Inflammatory macrophage (primary cell): ENCODE results near the gene CLTCL1.
A peak's percentile ranks its signal among the peaks of the same experiment; 100 is the strongest.

Experiments used
- DNase-seq, 2 donors: peaks; one replicate each; pipeline ENCODE4 v3.0.0-alpha.2; 2020 to 2022

The CLTCL1 gene

DNA sequence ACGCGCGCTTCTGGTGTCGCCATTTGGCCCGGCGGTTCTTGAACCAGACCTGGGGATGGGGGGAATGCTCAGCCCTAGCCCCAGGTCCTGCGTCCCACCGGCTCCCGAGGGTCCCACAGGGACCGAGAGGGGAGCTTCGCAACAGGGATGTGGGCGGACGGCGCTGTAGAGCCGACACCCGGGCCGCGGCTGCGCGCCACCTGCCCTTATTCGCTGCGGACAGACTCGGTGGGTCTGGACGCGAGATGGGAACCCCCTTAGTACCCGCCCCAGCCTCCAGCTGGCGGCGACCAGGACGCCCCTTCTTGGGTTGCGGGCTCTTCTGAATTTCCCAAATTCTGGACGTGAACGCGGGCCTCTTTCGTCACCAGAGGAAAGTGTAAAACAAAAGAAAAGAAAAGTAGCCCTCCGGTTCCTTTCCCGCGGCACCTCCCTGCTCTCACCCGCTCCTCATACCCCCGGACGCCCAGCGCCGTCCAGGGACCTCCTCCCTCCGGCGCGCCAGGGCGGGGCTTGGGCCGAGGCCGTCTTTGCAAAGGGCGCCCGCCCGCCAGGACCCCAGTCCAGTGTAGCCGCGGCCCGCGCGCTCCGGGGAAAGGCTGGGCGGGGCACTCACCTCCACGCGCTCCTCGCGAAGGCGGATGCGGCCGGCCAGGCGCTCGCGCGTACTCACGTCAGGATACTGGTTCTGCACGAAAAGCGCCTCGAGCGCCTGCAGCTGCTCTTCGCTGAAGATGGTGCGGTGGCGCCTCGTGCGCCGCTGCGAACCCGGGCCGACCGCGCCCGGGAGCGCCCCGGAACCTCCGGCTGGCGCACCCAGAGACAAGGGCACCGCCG lies 142.3 kb downstream of the CLTCL1 start:
- no peak for DNase-seq

DNA sequence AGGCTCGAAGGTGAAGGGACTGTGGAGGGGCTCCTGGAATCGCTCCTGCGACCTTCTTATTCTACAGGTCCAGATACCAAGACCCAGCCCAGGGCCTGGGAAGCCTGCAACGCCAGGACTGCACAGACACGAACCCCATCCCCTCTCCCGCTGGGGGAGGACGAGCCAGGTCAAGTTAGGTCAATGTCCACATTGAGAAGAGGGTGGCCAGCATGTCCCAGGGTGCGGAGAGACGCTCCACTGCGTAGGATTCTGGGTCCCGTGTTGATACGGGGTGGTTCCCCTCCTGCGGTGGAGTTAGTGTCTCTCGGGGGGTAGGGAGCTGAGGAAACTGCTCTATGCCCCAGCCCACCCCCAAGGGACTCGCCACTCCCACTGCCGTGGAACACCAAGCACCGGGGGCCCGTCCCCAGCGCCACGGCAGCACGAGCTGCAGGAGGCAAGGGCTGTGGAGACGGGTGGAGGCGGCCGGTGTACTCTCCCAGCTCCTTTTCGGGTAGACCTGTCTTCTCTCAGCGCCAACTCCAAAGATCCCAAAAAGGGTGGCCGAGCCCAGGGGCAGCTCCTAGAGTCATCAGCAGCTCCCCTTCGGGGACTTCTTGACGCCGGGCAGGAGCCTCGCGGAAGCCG lies 143.0 kb downstream of the CLTCL1 start:
- no peak for DNase-seq

GRCh38 chr22:19147195-19147780 lies 144.2 kb downstream of the CLTCL1 start:
- no peak for DNase-seq

DNA sequence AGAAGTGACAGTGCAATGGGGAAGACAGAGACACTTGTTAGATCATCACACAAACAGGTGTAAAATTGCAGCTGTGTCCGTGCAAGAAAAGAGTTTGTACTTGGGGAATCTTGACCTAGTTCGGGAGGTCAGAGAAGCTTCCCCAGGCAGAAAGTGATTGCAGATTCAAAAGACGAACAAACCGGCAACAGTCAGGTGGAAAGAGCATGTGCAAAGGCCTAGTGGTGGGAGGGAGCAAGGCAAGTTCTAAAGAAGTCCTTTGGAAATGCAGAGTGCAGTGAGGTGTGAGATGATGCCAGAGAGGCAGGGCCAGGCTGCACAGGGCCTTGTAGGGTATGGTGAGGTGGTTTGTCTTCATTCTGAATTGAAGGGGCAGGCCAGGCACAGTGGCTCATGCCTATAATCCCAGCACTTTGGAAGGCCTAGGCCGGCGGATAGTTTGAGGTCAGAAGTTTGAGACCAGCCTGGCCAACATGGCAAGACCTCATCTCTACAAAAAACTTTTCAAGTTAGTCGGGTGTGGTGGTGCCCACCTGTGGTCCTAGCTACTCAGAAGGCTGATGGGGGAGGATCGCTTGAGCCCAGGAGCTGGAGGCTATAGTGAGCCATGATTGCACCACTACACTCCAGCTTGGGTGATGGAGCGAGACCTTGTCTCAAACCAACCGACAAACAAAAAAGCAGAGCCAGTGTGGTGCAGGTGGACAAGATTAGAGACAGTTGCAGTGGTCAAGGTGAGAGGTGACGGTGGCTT lies 145.1 kb downstream of the CLTCL1 start:
- no peak for DNase-seq

GRCh38 chr22:19143967-19144400 lies 147.5 kb downstream of the CLTCL1 start:
- peak in 1 of 2 donors; percentile 10 for DNase-seq

- DNase-seq = no peak
Observed at GRCh38 chr22:19143212-19143611, 148.3 kb downstream of the CLTCL1 start.

DNA sequence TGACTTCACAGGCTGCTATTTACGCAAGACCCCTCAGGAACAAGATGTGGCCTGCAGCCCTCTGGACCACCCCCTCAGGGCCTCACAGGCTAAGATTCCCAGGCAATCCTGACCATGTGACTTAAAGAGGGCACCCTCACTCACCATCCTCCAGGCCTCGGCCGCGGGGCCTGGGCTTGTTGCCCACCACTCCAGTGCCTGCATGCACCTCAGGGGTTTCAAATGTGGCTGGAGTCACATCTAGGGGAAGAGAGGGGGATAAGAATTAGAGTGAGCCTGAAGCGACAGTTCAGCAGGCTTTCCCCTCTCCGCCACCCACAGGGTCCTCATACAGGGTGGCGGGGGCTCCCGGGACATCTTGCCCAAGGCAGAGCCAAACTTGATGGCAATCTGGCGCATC lies 149.1 kb downstream of the CLTCL1 start:
- DNase-seq = no peak

- DNase-seq = no peak
Observed at GRCh38 chr22:19139974-19140373, 151.5 kb downstream of the CLTCL1 start.

DNA sequence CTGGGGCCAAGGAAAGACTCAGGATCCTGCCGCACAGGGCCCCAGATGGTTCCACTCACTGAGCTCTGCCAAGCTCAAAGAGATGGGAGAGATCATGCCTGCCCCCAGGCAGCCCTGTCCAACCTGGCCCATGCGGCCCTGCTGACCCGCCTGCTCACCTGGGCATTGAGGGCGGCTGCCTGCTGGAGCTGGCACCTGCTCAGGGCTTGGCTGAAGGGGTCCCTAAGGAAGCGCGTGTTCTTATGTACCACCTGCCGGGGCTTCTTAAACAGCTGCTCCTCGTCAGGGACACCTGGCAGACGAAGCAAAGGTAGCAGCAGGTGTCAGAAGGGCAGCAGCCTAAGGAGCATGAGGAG lies 152.5 kb downstream of the CLTCL1 start:
- DNase-seq = no peak

- no peak for DNase-seq
Observed at GRCh38 chr22:19138217-19139000, 153.1 kb downstream of the CLTCL1 start.

DNA sequence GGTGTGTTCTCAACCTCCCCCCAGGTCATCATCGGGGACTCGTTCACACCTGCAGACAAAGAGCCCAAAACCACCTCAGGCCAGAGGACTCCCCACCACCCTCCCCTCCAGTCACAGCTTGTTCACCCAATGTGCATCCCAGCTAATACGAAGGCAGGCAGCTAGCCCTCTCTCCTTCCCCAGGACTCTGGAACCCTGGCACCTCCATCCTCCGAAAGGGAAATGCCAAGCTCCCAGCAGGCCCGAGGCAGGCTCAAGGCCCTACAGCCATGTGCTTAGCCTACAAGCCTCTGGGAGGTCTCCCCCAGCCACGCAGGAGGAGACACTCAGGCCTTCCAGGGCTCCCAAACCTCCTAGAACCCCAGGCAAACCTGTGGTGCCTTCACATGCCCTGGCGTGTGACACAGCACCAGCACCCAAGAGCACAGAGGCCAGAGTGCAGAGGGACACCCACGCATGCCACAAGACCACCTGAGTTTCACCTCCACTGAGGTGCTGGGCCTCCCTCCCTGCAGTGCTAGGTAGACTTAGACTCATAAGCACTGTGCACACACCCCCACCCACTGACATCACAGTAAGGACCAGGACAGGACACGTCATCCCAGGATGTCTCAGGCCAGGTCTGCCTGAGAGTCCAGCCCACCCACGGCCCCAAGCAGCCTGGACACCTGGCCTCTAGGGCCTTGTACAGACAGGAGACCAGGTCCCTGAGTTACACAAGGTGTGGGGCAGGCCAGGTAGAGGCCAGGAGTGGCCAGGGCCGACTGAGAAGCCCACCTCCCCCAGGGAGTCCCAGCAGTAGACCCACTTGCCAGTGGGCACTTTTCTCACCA lies 153.9 kb downstream of the CLTCL1 start:
- DNase-seq = no peak

GRCh38 chr22:19136915-19137314 lies 154.6 kb downstream of the CLTCL1 start:
- no peak for DNase-seq

GRCh38 chr22:19134874-19135273 lies 156.6 kb downstream of the CLTCL1 start:
- DNase-seq = no peak

- DNase-seq = no peak
Observed at GRCh38 chr22:19134176-19134831, 157.2 kb downstream of the CLTCL1 start.

GRCh38 chr22:19133561-19133960 lies 158.0 kb downstream of the CLTCL1 start:
- DNase-seq = no peak

DNA sequence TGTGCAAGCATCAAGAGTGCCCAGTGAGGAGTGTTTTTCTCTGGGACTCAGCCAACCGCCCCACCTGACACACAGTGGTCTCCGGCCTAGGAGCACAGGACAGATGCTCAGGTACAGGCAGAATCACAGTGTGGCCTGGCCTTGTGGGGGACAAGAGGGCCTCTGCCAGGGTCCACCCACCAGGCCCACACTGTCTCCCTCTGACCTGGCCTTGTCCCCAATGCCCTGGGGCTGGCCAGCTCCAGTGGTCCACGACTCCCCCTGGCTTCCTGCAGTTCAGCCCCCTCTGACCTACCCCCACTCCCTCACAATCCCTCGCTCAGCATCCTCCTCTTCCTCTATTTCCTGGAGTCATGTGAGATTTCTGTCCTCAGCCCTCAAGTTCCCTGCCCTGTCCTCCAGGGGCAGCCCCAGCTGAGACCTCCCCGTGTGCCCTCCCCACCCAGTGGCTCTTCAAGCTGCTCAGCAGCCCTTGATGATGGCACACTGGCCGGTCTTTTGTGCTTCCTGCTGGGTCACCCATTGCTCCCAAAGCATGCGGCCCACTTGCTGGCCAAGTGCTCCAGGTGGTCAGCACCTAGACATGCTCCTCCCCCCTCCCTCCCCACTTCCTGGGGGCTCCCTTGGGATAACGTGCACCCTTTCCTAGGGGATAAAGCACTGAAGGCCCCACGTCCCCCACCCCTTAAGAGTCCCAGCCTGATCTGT lies 158.7 kb downstream of the CLTCL1 start:
- no peak for DNase-seq

- DNase-seq = no peak
Observed at GRCh38 chr22:19132153-19132552, 159.4 kb downstream of the CLTCL1 start.

GRCh38 chr22:19131685-19132015 lies 159.9 kb downstream of the CLTCL1 start:
- no peak for DNase-seq

GRCh38 chr22:19130959-19131684 lies 160.4 kb downstream of the CLTCL1 start, which contains the start of gene TSSK2:
Gene TSSK2 (plus strand): TSS chr22:19131308. CDS start chr22:19131400, 92 bp downstream.
- no peak for DNase-seq
